GM19395 (cell line): ENCODE measurements around the gene ITGB8.

Experiments
- ATAC-seq: cut with Tn5 transposase; IDR thresholded peaks from one replicate; pipeline ENCODE4 v1.9.1; 2021; ENCODE audit warnings: mild to moderate bottlenecking, moderate library complexity; ENCODE audit not compliant: unreplicated experiment

Gene ITGB8

GRCh38 chr7:20450536-20450935 is 119.8 kb downstream of the ITGB8 start:
- ATAC-seq: no peak

GRCh38 chr7:20454202-20454601 is 123.5 kb downstream of the ITGB8 start:
- ATAC-seq: no peak

DNA sequence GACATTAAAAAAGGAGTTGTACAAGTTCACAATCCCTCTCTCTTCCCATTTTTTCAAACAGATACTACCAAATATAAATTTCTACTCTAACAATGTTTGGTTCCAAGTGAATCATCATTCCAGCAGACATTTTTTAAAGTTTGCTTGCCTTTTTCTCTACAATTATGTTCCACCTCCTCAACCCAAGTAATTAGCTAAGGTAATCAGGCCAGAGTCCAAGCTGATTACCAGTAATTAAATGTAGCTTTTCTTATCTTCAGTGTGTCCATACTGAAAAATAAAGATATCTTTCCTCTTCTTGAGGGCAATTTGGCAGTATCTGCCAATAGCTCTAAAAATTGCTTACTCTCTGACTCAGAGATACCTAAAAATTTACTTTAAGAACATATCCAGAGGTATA is 126.0 kb downstream of the ITGB8 start:
- no peak for ATAC-seq

DNA sequence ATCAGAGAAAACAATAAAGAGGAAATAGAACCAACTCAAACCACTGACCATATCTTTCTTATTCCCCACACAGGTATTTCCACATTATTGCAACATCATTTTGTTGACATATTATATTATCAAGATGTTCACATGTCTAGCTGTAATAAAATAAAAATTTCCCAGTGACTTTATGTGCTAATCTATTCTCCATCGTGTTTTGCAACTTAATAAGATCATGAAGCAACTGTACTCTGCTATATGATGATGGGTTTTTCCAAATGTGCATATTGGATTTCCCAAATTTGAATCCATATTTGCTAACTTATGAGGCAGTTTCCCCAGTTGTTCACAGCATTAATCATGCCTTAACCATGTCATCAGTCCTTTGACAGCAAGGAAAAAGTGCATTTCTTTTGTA is 127.8 kb downstream of the ITGB8 start:
- no peak for ATAC-seq

- ATAC-seq: no peak
Measured at GRCh38 chr7:20459419-20459818, 128.7 kb downstream of the ITGB8 start.

DNA sequence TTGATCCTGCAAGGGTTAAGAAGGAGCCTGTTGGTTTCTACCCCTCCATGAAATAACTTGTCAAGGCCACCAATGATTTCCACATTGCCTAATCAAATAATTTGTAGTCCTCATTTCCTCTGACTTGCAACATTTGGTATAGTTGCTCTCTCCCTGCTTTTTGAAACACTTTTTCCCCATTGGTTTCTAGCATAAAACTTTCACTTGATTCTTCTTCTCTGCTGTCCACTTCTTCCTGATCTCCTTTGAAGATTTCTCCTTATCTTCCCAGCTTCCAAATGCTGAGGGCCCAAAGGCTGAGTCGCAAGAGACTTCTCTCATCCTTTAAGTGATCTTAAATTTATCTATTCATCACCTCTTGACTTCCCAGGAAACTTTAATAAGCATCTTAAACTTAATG is 134.2 kb downstream of the ITGB8 start:
- ATAC-seq: no peak
